GM12892 (cell line): ENCODE measurements around the gene TCF7L1.

Source experiments
- POLR2A ChIP-seq: IDR thresholded peaks from 2 replicates; pipeline ENCODE4 v1.6.1; 2011; ENCODE audit warnings: low read depth, low read length, control low read depth
- TAF1 ChIP-seq: IDR thresholded peaks from 2 replicates; pipeline ENCODE4 v1.6.1; 2011; ENCODE audit warnings: low read depth, mild to moderate bottlenecking, control low read depth, low read length, borderline replicate concordance

DNA sequence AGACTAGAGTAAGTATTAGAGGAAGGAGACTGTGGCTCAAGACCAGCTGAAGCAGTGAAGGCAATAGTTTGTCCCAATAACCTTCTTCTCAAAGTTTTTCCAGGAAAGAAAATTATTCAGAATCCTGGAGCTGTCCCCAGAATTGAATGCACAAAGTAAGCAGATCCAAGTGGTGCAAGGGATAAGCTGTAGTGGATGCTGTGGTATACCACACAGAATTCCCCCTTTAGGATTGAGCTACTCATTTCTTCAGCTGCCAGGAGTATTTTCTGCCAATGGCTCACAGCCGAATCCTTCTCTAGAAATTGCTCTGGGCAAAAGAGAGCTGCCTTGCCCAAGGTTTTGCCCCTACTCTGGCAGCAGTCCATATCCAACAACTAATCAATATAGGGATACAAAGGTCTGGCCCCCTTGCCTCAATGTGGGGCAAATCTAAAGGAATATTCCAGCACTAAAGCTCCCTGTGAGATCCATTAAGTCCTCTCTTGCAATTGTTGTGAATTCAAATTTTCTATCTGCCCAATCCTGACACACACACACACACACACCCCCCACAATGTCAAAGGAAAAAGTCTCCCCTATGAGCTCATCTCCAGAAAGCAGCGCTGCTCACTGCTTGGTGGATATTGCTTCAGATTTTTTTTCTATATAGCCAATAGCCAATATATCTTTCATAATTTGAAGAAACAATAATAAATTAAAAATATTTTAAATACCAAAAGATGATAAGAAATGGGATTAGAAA lies 18.4 kb upstream of the TCF7L1 start:
- TF ChIP-seq POLR2A (no peak), TAF1 (no peak)
